Ectodermal cell (in vitro differentiated cells): ENCODE results near the gene KLHL29.

Source experiments
- H3K27ac ChIP-seq: 2 replicates; pipeline ENCODE4 v1.7.0; 2013; ENCODE audit warnings: mild to moderate bottlenecking, low read depth, low read length; ENCODE audit not compliant: insufficient read depth, poor library complexity, severe bottlenecking
- H3K27me3 ChIP-seq: 2 replicates; pipeline ENCODE4 v1.7.0; 2013; ENCODE audit warnings: mild to moderate bottlenecking, low read length; ENCODE audit not compliant: insufficient read depth, control insufficient read depth, poor library complexity, severe bottlenecking
- H3K36me3 ChIP-seq: one replicate; pipeline ENCODE4 v1.7.0; 2013; ENCODE audit warnings: low read length; ENCODE audit not compliant: control insufficient read depth, insufficient read depth
- H3K4me1 ChIP-seq: one replicate; pipeline ENCODE4 v1.7.0; 2013; ENCODE audit warnings: low read length; ENCODE audit not compliant: control insufficient read depth, insufficient read depth
- H3K4me3 ChIP-seq: 2 replicates; pipeline ENCODE4 v1.7.0; 2013; ENCODE audit warnings: low read depth, low read length, control low read depth; ENCODE audit not compliant: insufficient read depth
- H3K9me3 ChIP-seq: 2 replicates; pipeline ENCODE4 v1.7.0; 2013; ENCODE audit warnings: mild to moderate bottlenecking, low read length, moderate library complexity; ENCODE audit not compliant: control insufficient read depth
- WGBS, 2 experiments: methylation state at CpG; one replicate each; pipeline ENCODE4 v1.1.7; 2013; ENCODE audit warnings: missing lambda C conversion rate in 2 of 2; 5-methylcytosine and 5-hydroxymethylcytosine counted together

Gene KLHL29

DNA sequence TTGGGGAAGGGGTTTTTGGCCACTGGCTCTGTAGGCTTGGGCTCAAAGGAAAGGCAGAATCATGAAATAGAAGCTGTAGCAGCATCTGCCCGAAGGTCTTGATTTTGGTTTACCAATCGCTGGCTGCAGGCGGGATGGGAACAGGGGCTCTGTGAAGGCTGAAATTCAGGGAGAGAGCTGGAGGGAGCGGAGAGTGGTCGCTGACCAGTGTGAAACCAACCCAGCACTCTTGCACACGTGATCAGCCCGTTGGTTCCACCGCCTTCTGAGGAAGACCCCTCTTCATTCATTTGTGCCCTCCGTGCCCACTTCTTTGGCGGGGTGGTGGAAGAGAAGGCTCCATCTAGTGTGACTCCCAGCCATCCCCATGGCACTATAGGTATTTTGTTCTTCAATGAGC is 82.6 kb downstream of the KLHL29 start:
- H3K4me3 ChIP-seq = no peak overlapping the region
- no peaks in the 10 kb centered on the region for H3K4me1 ChIP-seq
- H3K27me3 ChIP-seq = no peaks in the 10 kb centered on the region
- no peak overlapping the region for H3K27ac ChIP-seq
- H3K9me3 ChIP-seq = no peaks in the 10 kb centered on the region
- 96% methylated on average over 10 of the region's 10 CpGs for WGBS, 2 experiments
- H3K36me3 ChIP-seq = no peaks in the 10 kb centered on the region

DNA sequence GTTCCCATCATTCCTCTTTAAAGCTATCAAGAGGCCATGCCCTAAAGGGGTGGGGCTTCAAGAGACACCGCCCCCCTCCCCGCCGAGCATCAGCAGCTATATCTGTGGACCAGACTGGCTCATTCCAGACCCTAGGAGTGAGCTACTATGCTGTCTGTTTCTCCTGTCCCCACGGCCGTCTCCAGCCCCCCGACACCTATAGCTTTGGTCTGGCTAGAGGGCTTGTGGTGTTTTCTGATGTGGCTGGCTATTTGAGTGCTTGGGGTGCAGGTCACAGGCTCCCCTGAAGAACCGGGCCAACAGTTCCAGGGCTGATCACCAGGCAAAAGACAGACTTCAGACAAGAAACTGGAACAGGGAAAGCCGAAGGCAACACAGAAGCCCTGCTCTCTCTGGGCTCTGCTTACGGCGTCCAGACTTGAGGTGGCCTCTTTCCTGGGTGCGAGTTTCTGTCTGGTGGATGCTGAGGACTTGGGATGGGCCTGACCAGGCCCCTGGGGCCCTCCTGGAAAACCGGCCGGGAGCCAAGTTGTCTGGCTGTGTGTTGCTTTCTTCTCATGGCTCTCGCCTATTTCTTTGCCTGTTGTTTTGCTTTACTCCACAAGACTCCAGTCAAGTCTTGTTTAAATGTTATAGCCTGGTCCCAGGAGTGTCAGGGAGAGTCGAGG is 83.6 kb downstream of the KLHL29 start:
- peaks cover 4% of the 10 kb centered on the region for H3K27me3 ChIP-seq
- H3K4me3 ChIP-seq = no peak overlapping the region
- H3K36me3 ChIP-seq = no peaks in the 10 kb centered on the region
- H3K4me1 ChIP-seq = no peaks in the 10 kb centered on the region
- no peaks in the 10 kb centered on the region for H3K9me3 ChIP-seq
- H3K27ac ChIP-seq = no peak overlapping the region
- 94% methylated on average over 15 of the region's 15 CpGs for WGBS, 2 experiments

DNA sequence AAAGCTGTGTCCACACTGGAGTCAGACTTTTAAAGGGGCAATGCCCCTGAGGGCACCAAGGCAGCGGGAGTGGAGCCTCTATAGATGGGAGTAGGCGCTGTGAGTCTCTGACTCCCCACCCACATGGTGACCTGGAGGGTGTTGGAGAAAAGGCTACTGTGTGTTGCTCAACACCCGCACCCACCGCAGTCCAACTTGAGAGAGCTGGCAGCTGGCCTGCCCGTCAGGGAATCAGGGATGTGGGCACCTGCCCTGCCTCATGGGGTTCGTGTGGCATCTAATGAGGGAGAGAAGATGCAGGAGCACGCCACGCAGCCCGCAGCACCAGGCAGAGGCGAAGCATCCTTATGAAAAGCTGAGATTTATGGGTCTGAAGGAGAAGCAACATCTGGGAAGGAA is 84.2 kb downstream of the KLHL29 start:
- no peaks in the 10 kb centered on the region for H3K4me1 ChIP-seq
- H3K27me3 ChIP-seq = peaks cover 4% of the 10 kb centered on the region
- no peaks in the 10 kb centered on the region for H3K36me3 ChIP-seq
- H3K9me3 ChIP-seq = no peaks in the 10 kb centered on the region
- H3K27ac ChIP-seq = no peak overlapping the region
- 95% methylated on average over 10 of the region's 10 CpGs for WGBS, 2 experiments
- no peak overlapping the region for H3K4me3 ChIP-seq

DNA sequence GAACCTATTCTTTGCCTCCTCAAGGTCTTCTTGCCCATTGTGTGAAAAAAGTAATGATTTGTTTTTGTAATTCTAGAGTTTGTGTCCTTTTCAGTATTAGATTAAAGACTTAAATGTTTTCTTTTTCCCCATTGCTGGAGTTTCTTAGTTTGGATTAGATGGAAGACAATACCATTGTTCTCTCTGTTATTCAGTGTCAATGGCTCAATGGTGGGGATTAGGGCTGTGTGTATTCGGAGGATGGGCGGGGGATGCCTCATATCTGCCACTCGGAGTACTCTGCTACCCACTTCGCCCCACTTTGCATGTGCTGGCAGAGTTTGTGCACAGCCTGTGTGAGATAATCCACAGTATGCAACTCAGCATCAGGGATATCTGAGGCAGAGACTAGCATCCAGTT is 90.1 kb downstream of the KLHL29 start:
- no peak overlapping the region for H3K4me3 ChIP-seq
- peaks cover 13% of the 10 kb centered on the region for H3K4me1 ChIP-seq
- peaks cover 7% of the 10 kb centered on the region for H3K27me3 ChIP-seq
- WGBS, 2 experiments = 15 to 23% methylated on average over 4 of the region's 4 CpGs
- no peaks in the 10 kb centered on the region for H3K9me3 ChIP-seq
- H3K27ac ChIP-seq = no peak overlapping the region
- no peaks in the 10 kb centered on the region for H3K36me3 ChIP-seq

DNA sequence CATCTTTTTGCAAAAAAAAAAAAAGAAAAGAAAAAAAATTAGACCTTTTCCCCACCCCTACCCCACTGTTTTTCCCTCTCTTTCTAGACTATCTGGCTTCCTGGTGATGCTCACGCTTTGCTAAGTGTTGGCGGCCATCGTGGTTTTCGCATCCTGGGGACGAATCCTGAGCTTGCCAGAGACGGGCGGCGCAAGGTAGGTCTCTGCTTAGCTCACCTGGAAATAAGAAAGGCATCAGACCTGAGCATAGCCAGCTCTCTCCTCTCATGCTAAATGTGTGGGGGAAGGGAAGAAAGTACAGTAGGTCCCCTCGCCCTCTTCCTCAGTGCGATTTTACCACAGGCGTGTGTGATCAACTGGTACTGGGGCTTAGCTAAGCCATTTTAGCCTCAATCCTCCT is 90.5 kb downstream of the KLHL29 start:
- no peaks in the 10 kb centered on the region for H3K36me3 ChIP-seq
- H3K27ac ChIP-seq = no peak overlapping the region
- H3K4me3 ChIP-seq = no peak overlapping the region
- H3K4me1 ChIP-seq = peaks cover 13% of the 10 kb centered on the region
- H3K27me3 ChIP-seq = peaks cover 7% of the 10 kb centered on the region
- 70 to 78% methylated on average over 11 of the region's 11 CpGs for WGBS, 2 experiments
- H3K9me3 ChIP-seq = no peaks in the 10 kb centered on the region

DNA sequence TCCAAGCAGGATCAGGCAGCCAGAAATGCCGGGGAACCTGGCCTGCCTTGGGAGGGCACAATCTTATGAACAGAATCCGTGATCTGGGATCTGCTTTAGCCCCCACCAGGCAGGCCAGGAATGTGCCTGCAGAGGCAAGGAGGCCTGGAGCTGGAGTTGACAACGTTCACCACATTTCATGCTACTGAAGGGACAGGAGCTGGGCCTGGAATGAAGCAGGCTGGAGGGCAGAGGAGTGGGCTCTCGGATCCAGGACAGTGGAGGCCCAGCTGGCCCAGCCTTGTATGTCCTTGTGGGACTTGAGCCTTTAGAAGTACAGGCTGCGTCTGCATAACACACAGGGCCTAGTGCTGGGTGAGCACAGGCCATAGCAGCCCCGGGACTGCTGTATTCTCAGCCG is 91.8 kb downstream of the KLHL29 start:
- Histone ChIP-seq H3K4me3 (no peak overlapping the region), H3K27me3 (peaks cover 7% of the 10 kb centered on the region), H3K9me3 (no peaks in the 10 kb centered on the region), H3K27ac (no peak overlapping the region), H3K36me3 (no peaks in the 10 kb centered on the region), H3K4me1 (peaks cover 15% of the 10 kb centered on the region)
- WGBS, 2 experiments = 81 to 84% methylated on average over 7 of the region's 7 CpGs

DNA sequence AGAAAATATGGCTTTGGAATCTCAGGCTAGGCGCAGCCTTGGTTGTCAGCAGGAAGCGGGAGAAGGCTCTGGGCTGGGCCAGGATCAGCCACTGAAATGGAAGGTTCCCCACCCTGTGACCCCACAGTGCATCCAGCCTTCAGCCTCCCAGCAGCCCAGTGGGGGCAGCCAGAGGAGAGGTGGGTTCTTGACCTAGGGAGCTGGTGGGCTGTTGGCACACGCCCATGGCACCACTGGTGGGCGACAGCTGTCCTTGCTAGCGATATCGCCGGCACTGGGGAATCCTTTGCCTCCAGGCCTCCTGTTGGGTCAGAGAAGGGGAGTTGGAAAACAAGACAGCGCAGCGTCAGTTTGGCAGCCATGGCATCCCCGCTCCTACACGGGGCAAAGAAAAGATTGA is 92.4 kb downstream of the KLHL29 start:
- Histone ChIP-seq H3K9me3 (no peaks in the 10 kb centered on the region), H3K27me3 (peaks cover 7% of the 10 kb centered on the region), H3K36me3 (no peaks in the 10 kb centered on the region), H3K27ac (no peak overlapping the region), H3K4me1 (peaks cover 15% of the 10 kb centered on the region), H3K4me3 (no peak overlapping the region)
- 94 to 95% methylated on average over 11 of the region's 11 CpGs for WGBS, 2 experiments

DNA sequence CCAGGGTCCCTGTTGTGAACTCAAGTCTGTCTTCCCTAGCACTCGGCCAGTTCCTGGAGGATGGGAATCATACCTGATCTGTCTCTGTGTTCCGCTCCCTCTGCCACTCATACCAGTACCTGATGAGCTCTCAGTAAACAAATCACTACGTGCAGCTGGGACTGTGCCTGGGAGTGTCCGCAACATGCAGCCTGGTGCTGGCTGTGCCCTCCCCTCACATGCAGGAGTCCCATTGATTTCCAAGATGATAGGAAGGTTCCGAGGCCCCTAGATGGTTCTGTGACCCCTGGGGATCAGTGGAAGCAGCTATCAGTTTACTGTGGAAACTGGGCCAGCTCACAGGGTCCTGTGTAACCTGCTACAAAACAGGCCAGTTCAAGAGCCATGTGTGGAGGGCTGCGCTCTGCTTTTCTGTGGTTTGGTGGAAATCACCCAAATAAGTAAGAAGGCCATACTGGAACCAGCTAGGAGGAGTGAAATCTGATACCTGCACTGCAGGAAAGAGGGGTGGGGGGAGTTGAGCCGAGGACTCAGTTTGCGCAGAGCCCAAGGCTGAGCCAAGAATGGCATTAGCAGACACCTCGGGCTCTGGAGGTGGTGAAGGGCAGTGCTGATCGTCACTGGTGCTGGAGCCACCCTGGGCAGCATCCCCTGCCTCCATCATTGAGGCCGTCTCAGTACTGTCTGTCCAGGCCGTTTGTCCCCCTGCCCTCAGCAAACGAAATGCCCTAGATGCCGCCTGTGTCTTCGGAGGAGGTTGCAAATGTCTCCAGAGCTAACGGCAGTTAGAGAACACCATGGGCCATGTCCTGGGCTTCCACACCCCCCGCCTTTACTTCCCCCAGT is 93.3 kb downstream of the KLHL29 start:
- 66 to 67% methylated on average over 17 of the region's 17 CpGs for WGBS, 2 experiments
- Histone ChIP-seq H3K27ac (no peak overlapping the region), H3K4me3 (no peak overlapping the region), H3K36me3 (no peaks in the 10 kb centered on the region), H3K9me3 (no peaks in the 10 kb centered on the region), H3K27me3 (peaks cover 3% of the 10 kb centered on the region), H3K4me1 (peaks cover 15% of the 10 kb centered on the region)

DNA sequence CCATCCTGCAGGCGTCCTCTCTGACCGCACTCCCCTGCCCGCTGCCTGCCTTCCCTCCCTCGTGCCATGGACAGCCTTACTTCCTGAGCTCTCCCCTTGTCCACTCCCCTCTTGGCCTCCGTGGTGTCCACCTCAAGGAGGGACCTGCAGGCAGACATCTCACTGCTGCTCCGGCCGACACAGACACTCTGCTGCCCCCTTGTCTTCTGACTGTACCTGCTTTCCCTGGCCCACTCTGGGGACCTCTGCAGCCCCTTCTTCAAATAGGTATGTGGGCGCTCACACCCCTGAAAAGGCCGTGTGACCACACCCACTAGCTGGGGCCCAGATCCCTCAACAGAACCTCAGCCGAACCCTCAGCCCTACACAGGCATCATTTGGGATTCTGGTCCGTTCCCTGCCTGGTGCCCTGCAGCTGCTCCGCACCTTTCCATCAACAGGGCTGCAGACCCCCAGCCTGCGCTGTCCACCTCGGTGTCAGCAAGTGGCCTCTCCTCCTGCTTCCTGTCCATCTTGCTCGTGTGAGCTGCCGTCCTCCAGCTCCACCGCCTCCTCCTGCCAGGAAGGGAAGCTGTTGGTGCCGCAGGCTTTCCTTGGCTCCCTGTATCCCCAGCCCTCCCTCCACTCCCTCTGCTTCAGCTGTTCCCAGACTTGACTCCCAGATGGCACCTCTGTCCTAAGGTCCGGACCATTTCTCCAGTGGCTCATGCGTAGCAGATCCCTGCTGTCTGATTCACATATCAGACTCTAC is 94.1 kb downstream of the KLHL29 start:
- 84 to 85% methylated on average over 20 of the region's 20 CpGs for WGBS, 2 experiments

More for the DNA sequence above, 94.1 kb downstream of the KLHL29 start:
- H3K27me3 ChIP-seq = peaks cover 3% of the 10 kb centered on the region
- peaks cover 15% of the 10 kb centered on the region for H3K4me1 ChIP-seq
- H3K36me3 ChIP-seq = no peaks in the 10 kb centered on the region
- no peaks in the 10 kb centered on the region for H3K9me3 ChIP-seq
- H3K27ac ChIP-seq = no peak overlapping the region
- no peak overlapping the region for H3K4me3 ChIP-seq
